GM18508 (cell line): ENCODE data around the gene CIAO2B.
"Not testable (repeated sequence)": the region's sequence is repeated elsewhere in the genome, so short reads cannot be mapped to it uniquely, and the experiment has no call there.

ENCODE experiments used
- ATAC-seq: cut with Tn5 transposase; IDR thresholded peaks from one replicate; pipeline ENCODE4 v1.9.1; 2021; ENCODE audit warnings: moderate number of reproducible peaks; ENCODE audit not compliant: insufficient read depth, unreplicated experiment

Gene CIAO2B

DNA sequence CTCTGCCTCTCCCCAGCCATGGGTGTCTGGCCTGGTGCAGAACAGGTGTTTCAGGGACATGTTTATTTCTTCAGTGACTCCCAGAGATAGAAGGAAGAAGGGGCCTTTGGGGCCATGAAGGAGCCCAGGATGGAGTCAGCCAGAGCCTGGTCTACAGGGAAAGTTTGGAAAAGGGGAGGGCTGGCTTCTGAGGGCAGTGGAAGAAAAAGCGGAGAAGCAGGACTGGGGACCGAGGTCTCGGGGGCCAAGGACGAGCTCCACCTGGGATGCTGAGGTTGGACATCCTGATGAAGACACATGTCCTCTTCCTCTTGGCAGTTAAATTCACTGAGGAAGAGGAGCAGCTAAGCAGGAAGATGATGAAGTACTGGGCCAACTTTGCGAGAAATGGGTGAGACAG, 8.8 kb upstream of the CIAO2B start:
- ATAC-seq: no peak

DNA sequence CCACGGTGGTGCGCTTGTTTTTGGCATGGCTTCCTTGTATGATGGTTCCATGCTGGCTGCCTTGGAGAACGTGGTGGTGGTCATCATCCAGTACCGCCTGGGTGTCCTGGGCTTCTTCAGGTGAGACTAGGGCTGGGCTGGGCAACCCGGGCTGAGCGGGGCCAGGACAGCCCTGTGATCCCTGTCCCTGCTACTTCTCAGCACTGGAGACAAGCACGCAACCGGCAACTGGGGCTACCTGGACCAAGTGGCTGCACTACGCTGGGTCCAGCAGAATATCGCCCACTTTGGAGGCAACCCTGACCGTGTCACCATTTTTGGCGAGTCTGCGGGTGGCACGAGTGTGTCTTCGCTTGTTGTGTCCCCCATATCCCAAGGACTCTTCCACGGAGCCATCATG, 6.0 kb upstream of the CIAO2B start:
- no peak for ATAC-seq

DNA sequence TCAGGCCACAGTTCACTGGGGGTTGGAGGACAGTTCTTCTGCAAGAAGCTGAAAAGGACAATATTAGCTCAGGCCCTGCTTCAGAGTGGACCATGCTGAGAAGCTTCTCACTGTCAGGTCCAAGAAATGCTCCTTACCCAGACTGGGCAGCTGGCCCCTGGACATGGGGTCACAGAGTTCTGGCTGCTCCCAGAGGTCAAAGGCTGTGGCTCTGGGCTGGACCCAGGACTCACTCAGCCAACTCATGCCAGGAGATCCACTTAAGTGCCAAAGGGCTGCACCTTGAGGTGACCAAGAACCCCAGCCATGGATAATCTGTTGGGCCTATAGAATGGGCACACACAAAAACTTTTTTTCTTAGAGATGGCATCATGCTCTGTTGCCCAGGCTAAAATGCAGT, 5.2 kb upstream of the CIAO2B start:
- no peak for ATAC-seq

DNA sequence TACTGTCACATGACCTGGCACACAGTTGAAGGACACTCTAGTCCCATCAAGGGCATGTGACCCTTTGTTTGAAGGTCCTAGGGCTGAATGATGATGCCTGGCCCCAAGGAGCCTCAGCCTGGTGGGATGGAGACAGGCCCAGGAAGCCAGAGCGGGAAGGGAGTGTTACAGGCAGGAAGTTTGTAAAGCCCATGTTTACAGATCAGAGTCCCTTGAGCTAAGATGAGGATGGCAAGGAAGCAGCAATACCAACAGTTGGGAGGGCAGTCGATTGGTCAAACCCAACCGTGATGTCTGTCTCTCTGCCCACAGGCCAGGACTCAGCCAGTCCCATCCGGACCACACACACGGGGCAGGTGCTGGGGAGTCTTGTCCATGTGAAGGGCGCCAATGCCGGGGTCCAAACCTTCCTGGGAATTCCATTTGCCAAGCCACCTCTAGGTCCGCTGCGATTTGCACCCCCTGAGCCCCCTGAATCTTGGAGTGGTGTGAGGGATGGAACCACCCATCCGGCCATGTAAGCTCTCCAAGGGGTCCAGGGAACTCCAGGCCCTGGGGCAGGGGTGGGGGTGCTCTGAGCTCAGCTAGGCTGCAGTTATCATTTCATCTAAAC, 3.6 kb upstream of the CIAO2B start:
- no peak for ATAC-seq

DNA sequence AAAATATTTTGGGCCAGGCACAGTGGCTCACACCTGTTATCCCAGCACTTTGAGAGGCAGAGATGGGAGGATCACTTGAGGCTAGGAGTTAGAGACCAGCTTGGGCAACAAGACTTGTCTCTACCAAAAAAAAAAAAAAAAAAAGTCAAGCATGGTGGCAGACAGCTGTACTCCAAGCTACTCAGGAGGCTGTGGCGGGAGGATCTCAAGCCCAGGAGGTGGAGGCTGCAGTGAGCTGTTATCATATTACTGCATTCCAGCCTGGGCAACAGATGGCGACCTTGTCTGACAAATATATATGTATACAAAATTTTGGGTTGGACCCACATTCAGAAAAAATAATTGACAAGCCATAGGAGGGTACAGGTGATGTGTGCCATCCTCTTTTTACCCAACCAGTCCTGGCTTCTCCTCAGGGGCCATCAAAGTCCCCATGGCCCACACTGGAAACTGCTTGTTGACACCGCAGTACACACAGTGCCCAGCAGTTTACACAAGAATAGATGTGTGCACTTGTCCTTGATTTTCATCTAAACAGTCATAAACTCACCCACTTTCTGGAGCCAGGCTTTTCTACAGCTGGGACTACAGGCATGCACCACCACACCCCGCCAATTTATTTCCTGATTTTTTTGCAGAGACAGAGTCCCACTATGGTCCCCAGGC, 2.8 kb upstream of the CIAO2B start:
- no peak for ATAC-seq

DNA sequence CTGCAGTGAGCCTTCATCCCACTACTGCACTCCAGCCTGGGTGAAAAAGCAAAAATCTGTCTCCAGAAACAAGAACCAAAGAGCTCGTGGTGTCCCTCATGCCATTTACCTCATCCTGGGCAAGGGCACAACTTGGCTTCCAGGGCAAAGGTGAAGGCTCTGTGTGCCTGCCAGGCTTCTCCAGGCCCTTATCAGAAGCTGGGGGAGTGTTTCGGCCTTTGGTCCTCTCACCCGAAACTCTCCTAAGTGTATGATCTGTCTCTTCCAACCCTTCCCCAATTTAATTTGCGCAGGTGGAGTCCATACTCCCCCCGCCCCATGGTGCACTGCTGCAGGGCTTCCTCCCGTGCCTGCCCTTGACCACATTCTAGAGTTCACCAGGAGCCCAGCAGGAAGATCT, 2.3 kb upstream of the CIAO2B start:
- ATAC-seq: no peak

DNA sequence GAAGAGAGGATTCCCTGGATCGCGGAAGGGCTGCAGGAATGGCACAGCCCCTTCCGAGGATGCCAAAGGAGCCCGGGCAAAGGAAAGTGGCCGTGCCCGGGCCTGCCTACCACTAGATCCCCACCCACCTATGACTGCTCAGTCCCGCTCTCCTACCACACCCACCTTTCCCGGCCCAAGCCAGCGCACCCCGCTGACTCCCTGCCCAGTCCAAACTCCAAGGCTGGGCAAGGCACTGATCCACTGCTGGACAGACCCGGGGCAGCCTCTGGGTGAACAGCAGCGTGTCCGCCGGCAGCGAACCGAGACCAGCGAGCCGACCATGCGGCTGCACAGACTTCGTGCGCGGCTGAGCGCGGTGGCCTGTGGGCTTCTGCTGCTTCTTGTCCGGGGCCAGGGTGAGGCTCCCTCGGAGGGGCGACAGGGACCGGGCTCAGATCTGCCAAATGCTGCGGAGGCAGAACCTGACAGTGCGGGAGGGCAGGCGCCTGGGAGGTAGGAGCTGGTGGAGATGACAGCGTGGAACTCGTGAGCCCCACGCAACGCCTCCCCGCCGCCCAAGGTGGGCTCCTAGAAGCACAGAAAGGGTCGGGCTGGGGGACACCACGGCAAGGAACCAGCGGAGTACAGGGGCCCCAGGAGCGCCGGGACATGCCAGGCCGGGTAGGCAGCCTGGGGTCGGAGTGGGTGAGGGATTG, 1.3 kb upstream of the CIAO2B start, which contains the start of gene CES2:
CES2 (plus strand) TSS at position 203 of the 698 bp plus-strand sequence; CDS start at position 323, 120 bp downstream.
- no peak for ATAC-seq

DNA sequence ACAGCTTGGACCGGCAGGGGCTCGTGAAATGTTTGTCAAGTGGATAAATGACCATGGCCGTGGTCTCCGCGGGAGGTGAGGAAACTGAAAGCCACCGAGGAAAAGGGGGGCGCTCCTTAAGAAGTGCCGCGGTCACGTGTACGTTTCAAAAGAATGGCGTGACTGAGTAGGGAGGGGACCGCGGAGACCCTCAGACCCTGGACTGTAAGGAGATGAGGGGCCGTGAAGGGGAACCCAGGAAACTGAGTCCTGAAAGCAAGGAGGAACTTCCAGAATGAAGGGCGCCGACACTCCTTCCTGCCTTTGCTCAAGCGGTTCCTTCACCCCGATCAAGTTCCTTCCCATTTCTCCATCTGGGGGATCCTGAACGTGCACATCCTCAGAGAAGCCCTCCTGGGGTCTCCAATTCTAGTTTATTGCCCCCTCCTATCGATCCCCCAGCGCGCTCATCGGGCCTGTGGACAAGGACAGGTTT, 674 bp upstream of the CIAO2B start:
- not testable (repeated sequence) for ATAC-seq

DNA sequence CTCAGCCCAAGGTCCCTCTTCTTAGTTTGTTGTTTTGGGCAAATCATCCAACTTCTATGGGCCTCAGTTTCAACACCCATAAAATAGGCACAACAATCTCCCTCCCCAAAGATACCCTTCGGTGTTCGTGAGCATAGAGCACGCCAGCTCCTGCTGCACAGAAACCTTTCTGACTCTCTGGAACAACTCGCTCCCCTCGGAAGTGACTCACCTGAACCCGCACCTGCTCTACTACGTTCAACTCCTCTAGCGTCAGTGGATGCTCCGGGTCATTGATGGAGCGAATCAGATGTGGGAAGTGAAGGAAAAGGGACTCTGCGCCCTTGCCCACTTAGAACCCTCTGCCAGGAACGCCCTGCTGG, 445 bp downstream of the CIAO2B start:
- no peak for ATAC-seq

DNA sequence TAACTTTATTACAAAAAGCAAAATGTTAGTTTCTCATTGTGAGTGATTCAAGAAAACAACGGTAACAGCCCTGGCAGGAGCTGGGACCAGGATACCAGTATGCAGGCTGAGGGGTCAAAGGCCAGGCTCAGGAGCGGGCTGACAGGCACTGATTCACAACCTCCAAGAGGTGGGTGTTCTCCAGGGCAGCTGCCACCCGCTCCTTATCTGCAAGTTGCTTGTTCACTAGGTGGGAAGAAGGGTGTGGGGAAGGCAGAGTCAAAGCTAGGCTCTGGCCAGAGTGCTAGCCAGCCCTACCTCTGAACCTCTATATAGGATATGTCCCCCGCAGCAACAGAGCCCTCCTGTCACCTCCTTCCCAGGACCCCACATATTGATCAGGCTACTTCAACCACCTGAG, 2.1 kb downstream of the CIAO2B start:
- no peak for ATAC-seq

DNA sequence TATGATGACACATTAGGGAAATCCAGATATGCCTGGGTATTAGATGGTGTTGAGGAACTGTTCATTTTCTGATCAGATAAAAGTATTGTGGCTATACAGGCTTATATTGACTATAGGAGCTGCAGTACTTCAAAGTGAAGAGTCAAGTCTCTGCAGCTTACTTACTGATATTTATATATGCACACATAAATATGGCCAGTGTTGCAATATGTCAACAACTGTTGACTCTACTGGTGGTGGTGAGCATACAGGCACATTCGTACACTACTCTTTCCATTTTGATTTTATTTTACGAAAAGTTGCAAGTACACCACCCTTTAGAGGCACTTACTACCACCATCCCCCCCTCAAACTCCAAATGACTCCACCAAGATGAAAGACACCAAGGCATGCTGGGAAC, 2.5 kb downstream of the CIAO2B start:
- ATAC-seq: no peak

DNA sequence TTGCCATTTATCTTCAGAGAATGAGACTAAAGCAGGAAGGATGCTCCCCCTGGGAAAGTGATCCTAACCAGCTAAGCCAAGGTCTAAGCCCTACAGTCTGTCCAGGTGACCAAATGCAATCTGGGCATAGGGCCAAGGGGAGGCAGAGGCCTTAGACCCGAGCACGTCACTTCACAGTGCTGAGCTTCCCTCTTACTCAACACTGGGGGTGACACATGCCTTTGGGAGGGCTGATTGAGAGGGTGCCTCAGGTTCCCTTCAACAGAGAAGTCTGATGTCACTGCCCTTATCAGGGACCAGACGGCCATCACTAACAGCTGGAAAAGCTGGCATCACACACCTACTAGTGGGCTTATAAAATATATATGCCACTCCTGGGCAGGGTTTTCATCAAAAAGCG, 4.0 kb downstream of the CIAO2B start:
- no peak for ATAC-seq

DNA sequence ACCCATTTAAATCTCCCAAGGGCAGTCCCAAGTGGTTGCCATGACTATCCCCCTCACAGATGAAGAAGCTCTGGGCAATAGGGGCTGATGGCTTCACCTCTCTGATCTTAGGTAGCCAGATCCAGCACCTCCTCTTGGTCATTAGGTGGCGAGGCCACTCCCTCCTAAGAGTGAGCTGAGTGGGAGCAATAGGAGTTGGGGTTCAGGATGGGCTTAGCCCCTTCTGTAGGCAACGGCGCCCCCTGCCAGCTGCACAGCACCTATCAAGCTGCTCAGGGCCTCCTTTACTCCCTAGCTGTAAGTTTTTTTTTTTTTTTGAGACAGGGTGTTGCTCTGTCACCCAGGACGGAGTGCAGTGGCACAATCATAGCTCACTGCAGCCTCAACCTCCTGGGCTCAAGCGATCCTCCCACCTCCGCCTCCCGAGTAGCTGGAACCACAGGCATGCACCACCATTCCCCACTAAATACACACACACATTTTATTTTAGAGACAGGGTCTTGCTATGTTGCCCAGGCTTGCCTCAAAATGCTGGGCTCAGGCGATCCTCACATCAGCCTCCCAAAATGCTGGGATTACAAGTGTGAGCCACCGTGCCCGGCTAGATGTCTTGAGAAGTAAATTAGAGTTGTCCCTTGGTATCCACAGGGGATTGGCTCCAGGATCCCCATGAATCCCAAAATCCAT, 5.4 kb downstream of the CIAO2B start:
- no peak for ATAC-seq

DNA sequence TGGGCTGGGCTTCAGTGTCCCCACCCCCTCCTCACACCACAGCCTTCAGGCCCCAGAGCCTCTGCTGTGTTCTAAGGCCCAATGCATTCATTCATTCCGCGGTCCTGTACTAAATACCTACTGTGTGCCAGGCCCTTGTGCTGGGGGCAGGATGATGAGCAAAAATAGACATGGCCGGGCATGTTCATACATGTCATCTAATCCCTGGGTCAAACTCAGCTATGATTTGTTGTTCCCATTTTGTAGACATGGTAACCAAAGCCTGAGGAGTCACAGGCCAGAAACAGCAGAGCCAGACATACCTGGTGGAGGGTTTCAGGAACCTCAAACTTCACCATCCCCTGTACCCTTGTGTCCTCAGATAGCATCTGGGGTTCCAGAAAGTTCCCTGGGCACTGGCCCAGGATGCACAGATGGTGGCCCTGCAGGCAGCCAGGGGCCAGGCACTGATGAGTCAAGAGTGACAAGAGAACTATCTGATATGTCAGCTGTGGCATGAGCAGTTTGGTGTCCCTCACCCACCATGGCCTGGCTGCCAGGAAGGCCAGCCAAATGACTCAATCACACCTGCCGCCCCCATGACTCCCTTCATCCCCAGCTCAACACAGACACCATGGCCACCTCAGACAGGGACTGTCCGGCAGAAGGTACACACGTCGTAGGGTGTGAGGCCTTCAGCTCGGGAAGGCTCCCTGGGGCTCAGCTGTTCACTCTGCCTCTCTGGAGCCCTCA, 6.1 kb downstream of the CIAO2B start:
- ATAC-seq: no peak

DNA sequence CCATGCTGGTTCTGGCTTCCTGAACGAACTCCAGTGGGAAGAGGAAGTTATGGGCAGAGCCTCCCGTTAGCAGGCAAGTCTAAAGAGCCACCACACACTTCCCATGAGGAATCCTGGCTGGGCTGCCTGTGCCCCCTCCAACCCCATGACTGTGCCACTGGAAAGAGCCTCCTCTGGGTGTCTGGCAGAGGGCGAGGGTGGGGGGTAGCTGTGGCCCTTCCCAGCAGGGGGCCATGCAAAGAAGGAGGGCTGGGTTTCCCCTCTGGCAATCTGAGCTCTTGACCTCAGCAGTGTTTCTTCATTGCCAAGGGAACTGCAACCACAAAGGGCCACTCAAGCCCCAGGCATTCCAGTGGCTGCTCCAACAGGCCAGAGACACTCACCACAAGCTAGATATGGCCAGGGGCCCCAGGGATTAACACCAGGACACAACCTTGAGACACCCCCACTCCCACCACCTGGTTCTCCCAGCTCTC, 7.2 kb downstream of the CIAO2B start:
- no peak for ATAC-seq

DNA sequence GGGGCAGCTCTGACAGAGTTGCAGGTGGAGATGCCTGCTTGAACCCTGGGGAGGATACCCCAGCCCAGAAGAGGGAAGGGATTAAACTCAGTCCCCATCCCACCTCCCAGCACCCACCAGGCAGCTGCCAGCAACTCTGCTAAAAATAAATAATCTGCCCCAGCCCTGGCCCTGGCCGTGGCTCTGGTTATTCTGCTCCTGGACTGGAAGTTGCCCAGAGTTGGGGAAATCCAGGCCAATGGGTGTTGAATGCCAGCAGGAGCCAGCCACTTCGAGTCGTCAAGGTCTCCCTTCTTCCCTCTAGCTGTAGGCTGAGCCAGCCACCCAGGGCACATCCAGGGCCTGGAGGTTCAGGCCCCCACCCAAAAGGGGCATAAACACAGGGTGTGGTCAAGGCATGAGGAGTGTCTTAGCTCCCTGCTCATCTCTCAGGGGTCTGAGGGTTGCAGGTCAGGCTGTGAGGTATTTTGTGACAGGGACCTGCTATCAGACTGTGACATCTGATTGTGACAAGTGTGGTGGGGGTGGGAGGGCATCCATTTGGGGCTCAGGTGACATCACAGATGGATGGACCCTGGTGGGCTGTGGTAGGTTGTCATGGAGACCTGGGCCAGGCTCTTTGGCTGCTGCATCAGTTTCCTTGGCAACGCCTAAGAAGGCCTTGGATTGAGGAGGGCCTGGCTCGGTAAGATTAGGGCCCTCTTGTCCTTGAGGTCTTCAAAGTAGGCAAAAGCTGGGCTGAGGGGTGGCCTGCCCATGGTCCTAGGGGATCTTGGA, 7.8 kb downstream of the CIAO2B start:
- ATAC-seq: no peak

DNA sequence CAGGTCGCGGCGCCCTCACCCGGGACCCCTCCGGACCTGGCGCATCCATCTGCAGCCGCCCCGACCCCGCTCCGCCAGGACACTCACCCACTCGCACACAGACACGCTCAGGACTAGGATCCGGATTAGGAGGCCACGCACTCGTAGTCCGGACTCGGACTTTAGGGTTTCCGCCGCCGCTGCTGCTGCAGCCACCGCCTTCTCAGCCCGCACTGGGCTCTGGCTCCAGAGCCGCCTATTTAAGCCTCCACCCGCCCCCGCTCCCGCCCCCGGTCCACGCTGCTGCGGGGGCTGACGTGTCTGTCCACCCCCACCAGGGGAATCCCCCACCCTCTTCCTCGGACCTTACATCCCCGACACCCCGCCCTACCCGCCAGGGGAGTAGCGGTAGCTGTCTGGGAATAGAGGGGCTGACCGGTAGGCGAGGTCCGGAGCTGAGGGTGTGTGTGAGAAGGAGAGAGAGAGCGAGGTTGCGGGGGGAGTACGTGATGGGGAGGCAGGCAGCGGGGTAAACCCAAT, 8.8 kb downstream of the CIAO2B start, which contains the start of gene RRAD:
RRAD (minus strand) TSS at position 214 of the 519 bp plus-strand sequence. CDS start 356 bp downstream, outside the sequence.
- no peak for ATAC-seq

DNA sequence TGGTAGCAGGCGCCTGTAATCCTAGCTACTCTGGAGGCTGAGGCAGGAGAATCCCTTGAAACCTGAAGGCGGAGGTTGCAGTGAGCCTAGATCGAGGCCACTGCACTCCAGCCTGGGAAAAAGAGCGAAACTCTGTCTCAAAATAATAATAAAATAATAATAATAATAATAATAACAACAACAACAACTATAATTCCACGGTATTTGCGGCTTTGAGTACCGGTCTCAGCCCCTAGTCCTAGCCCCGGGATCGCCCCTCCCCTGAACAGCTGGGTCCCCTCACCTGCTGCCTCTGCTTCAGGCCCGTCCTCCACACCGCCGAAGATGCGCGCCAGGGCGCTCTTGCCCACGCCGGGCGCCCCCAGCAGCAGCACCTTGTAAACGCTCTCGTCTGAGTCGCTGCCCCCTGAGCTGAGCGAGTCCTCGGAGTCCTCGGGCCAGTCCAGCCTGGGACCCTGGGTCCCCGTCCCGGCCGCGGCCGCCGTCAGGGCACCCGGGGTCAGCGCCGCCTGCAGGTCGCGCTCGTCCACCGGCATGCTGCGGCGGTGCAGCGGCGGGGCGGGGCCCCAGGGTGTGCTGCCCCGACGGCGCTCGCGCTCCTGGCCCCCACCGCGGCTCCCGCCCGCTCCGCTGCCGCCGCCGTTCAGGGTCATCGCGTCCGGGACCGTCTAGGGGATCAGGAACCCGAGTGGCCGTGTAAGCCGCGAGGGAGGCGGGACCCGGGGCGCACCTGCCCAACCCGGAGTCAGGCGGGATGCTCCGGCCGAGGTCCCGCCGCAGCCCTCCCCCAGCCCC, 9.5 kb downstream of the CIAO2B start:
- ATAC-seq: no peak
